GM12891 (cell line): Measurements from ENCODE around the gene ZBTB20.

Experiments used
- POLR2A ChIP-seq: IDR thresholded peaks from 2 replicates; pipeline ENCODE4 v1.6.1; 2011; ENCODE audit warnings: low read depth, low read length, control low read depth
- POLR2AphosphoS5 ChIP-seq: IDR thresholded peaks from 2 replicates; pipeline ENCODE4 v1.6.1; 2011; ENCODE audit warnings: low read depth, low read length, control low read depth

DNA sequence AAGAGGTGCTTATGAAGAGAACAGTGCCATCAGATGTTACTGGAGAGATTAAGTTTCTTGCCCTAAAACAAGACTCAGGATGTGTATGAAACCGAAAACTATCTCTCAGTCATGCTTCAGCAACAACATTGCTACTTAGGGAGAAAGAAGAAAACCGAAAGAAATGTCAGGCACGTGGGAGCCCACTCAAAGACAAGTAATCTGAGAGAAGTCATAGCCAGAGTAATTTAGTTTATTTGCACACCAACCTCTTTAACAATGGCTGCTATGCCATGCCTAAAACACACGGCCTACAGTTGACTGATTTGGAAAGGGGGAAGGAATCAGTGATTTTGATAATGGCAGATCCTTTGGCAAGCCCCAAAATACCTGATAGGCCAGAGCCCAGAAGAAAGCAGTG, 690.3 kb downstream of the ZBTB20 start:
- TF ChIP-seq POLR2A = no peak
- no peak for TF ChIP-seq POLR2AphosphoS5
